Gastrocnemius medialis (tissue), 4 donors: ENCODE measurements around the gene TAX1BP1. TPM values are rescaled to one million over a fixed set of nuclear protein-coding genes. Genes with fewer than 3 reads are reported as not detected.

Experiments
- ATAC-seq, 2 donors: fragments of 150-250 bp; one replicate each; pipeline ENCODE4 v1.9.1; 2016
- DNase-seq, 2 donors: peaks; one replicate each; pipeline ENCODE4 v3.0.0-alpha.2; 2019
- H3K27ac ChIP-seq, 4 donors: fragments of 200-600 bp; sonication (generic); 1 replicate in 1 of 4; 2 replicates in 3 of 4; pipeline ENCODE4 v1.5.1; 2016 to 2018; ENCODE audit warnings: mild to moderate bottlenecking in 2 of 4, moderate library complexity in 1 of 4
- H3K27me3 ChIP-seq, 3 donors: fragments of 200-600 bp; sonication (generic) in 2 of 3; 1 replicate in 1 of 3; 2 replicates in 2 of 3; pipeline versions ENCODE4 v1.5.1 to v1.6.0; 2016 to 2019; ENCODE audit warnings: mild to moderate bottlenecking in 1 of 3, moderate library complexity in 1 of 3
- H3K36me3 ChIP-seq, 2 donors: fragments of 200-600 bp; sonication (generic) in 1 of 2; one replicate each; pipeline ENCODE4 v1.5.1; 2017 to 2018
- H3K4me1 ChIP-seq, 2 donors: fragments of 200-600 bp; sonication (generic) in 1 of 2; one replicate each; pipeline ENCODE4 v1.5.1; 2016 to 2017; ENCODE audit warnings: mild to moderate bottlenecking in 2 of 2
- H3K4me3 ChIP-seq, 4 donors: fragments of 200-600 bp; sonication (generic) in 3 of 4; 1 replicate in 1 of 4; 2 replicates in 3 of 4; pipeline ENCODE4 v1.5.1; 2016 to 2019; ENCODE audit warnings: mild to moderate bottlenecking in 2 of 4
- H3K9me3 ChIP-seq, 3 donors: fragments of 200-600 bp; sonication (generic) in 2 of 3; 1 replicate in 1 of 3; 2 replicates in 2 of 3; pipeline ENCODE4 v1.5.1; 2016 to 2019
- POLR2A ChIP-seq, 2 donors: fragments of 450-650 bp; IDR thresholded peaks; one replicate each; pipeline ENCODE4 v1.6.1; 2017; ENCODE audit warnings: antibody characterized with exemption in 2 of 2, mild to moderate bottlenecking in 2 of 2, moderate library complexity in 2 of 2
- in situ Hi-C, 4 donors: fragments of 200-750 bp; cut with MboI; loops; one replicate each; pipeline versions ENCODE4 v1.15.0 to v1.8.0; 2017; ENCODE audit warnings: low sequenced_read_pairs in 4 of 4
- intact Hi-C: fragments of 100-400 bp; cut with DNase I; formaldehyde crosslinking; loops from one replicate; pipeline ENCODE4 v1.15.1; 2023; ENCODE audit warnings: low total_unique reads
- total RNA-seq, 4 donors: library from RNA; depleted of rRNA; stranded (reverse); fragments of >200 nt; gene quantifications; one replicate each; pipeline versions ENCODE4 v1.1.0 to v1.2.3, GENCODE V29; 2016
- TF ChIP-seq, protein P1 (sequence below), 5 experiments: fragments of 450-650 bp in 3 of 5; fragments of 200-600 bp in 2 of 5; sonication (generic) in 2 of 5; IDR thresholded peaks in 4 of 5; conservative IDR thresholded peaks in 1 of 5; 1 replicate in 4 of 5; 2 replicates in 1 of 5; pipeline ENCODE4 v1.5.1; 2016 to 2019; ENCODE audit warnings: antibody characterized with exemption in 5 of 5, mild to moderate bottlenecking in 3 of 5, moderate library complexity in 3 of 5

The TAX1BP1 gene
- total RNA-seq, 4 donors from 2014 or later: 110 to 136 (median 113) TPM

DNA sequence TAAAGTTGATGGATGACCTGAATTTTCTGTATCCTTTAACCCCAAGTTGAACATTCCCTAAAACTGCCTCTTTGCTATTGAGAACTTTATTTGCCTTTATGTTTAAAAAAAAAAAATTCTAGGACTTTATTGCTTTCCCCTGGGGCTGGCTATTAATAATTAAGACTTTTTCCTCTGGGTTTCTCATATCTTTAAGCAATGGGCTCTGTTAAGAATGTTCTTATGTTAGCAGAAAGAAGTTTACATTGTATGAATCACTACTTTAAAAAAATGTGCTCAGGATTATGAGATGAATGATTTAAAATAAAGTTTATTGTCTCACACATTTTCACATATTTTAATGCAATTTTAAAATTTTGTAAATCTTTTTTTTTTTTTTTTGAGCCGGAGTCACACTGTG lies 19.5 kb downstream of the TAX1BP1 start:
- H3K4me3 ChIP-seq: no peak overlapping the region
- TF ChIP-seq POLR2A (IDR thresholded peaks at IDR 0.05): no peak
- TF ChIP-seq, protein P1, sequence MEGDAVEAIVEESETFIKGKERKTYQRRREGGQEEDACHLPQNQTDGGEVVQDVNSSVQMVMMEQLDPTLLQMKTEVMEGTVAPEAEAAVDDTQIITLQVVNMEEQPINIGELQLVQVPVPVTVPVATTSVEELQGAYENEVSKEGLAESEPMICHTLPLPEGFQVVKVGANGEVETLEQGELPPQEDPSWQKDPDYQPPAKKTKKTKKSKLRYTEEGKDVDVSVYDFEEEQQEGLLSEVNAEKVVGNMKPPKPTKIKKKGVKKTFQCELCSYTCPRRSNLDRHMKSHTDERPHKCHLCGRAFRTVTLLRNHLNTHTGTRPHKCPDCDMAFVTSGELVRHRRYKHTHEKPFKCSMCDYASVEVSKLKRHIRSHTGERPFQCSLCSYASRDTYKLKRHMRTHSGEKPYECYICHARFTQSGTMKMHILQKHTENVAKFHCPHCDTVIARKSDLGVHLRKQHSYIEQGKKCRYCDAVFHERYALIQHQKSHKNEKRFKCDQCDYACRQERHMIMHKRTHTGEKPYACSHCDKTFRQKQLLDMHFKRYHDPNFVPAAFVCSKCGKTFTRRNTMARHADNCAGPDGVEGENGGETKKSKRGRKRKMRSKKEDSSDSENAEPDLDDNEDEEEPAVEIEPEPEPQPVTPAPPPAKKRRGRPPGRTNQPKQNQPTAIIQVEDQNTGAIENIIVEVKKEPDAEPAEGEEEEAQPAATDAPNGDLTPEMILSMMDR (IDR thresholded peaks at IDR 0.05 in 4 of 5, conservative IDR thresholded peaks at IDR 0.05 in 1 of 5): no peak
- no peak overlapping the region for H3K27ac ChIP-seq
- no peak for DNase-seq
- ATAC-seq: no peak
- peaks cover 0 to 16% of the 10 kb centered on the region in 2 donors for H3K4me1 ChIP-seq
- intact Hi-C loops (no loop called here), in situ Hi-C loops (no loop called here)
- H3K36me3 ChIP-seq: peaks cover 0 to 13% of the 10 kb centered on the region in 2 donors
- H3K9me3 ChIP-seq: no peaks in the 10 kb centered on the region
- H3K27me3 ChIP-seq: no peaks in the 10 kb centered on the region

DNA sequence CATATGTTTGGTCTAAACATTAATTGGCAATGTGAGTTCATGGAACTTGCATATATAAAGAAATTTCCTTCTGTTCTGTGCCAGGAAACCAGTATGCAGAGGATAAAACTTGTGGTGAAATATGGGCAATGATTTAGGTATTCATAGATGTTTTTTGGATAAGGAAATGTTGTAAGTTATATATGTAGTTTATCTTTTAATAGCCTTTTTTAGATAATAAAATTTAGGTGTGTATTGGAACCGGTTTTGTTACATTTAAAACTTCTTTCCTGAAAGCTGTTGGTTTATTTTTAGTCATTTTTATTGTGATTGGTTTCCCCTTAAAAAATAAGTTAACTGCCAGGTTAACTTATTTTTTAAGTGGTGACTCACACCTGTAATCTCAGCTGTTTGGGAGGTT lies 22.1 kb downstream of the TAX1BP1 start:
- intact Hi-C loops: no loop called here
- in situ Hi-C loops: no loop called here
- Histone ChIP-seq H3K36me3 (peaks cover 0 to 13% of the 10 kb centered on the region in 2 donors), H3K9me3 (no peaks in the 10 kb centered on the region), H3K27me3 (no peaks in the 10 kb centered on the region), H3K27ac (no peak overlapping the region), H3K4me3 (no peak overlapping the region), H3K4me1 (peaks cover 7 to 21% of the 10 kb centered on the region in 2 donors)
- TF ChIP-seq, protein P1 (IDR thresholded peaks at IDR 0.05 in 4 of 5, conservative IDR thresholded peaks at IDR 0.05 in 1 of 5): no peak
- TF ChIP-seq POLR2A (IDR thresholded peaks at IDR 0.05): no peak
- ATAC-seq (no peak), DNase-seq (no peak)

DNA sequence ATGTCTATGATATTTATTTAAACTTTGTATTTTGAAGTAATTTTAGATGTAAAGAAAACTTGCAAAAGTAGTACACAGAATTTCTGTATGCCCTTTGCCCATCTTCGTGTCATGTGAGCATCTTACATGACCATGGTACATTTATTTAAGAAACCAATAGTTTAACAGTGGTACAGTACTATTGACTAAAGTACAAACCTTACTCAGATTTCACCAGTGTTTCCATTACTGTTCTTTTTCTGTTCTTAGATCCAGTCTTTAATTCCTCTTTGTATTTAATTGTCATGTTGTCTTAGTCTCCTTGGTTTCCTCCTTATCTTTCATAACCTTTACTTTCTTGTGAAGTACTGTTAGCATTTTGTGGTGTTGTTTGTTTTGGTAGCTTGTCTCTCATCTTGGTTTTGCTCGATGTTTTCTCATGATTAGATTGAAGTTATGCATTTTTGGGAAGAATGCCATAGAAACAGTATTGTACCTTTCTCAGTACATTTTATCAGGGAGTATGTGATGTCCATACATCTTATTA lies 24.1 kb downstream of the TAX1BP1 start:
- intact Hi-C loops: no loop called here
- no peak overlapping the region for H3K27ac ChIP-seq
- TF ChIP-seq POLR2A (IDR thresholded peaks at IDR 0.05): no peak
- TF ChIP-seq, protein P1 (IDR thresholded peaks at IDR 0.05 in 4 of 5, conservative IDR thresholded peaks at IDR 0.05 in 1 of 5): no peak
- H3K27me3 ChIP-seq: no peaks in the 10 kb centered on the region
- in situ Hi-C loops: no loop called here
- no peaks in the 10 kb centered on the region for H3K9me3 ChIP-seq
- H3K36me3 ChIP-seq: no peaks in the 10 kb centered on the region
- no peak overlapping the region for H3K4me3 ChIP-seq
- no peak for ATAC-seq
- no peak for DNase-seq
- peaks cover 8 to 24% of the 10 kb centered on the region in 2 donors for H3K4me1 ChIP-seq

DNA sequence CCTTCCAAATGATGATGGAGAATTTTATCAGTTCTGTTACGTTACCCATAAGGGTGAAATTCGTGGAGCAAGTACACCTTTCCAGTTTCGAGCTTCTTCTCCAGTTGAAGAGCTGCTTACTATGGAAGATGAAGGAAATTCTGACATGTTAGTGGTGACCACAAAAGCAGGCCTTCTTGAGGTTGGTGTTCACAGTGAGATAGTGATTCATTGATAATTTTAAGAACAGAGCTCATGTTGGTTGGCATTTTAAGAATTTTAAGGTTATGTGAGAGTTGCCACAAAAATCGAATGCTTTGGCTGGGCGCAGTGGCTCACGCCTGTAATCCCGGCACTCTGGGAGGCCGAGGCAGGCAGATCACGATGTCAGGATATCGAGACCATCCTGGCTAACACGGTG lies 25.9 kb downstream of the TAX1BP1 start:
- intact Hi-C loops (no loop called here), in situ Hi-C loops (no loop called here)
- no peak for TF ChIP-seq POLR2A (IDR thresholded peaks at IDR 0.05)
- TF ChIP-seq, protein P1 (IDR thresholded peaks at IDR 0.05 in 4 of 5, conservative IDR thresholded peaks at IDR 0.05 in 1 of 5): no peak

DNA sequence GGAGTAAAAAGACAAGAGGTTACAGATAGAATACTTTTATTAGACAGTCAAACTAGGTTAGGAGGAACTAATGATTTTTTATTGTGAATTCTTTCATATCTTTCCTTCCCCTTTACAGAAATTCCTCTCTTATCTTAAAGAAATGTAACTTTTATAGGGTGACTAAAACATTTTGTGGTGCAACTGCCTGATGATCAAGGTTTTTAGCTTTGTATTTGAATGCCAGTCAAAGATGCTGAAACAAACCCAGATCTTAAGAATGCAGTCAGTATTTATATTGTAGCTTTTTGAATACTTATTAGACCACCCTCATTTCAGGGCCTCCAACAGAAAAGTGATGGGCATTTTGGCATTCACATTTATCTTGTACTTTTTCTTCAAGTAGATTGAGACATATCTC lies 27.4 kb downstream of the TAX1BP1 start:
- Histone ChIP-seq H3K27me3 (no peaks in the 10 kb centered on the region), H3K36me3 (peaks cover 0 to 4% of the 10 kb centered on the region in 2 donors), H3K27ac (no peak overlapping the region), H3K4me1 (peaks cover 8 to 18% of the 10 kb centered on the region in 2 donors), H3K9me3 (no peaks in the 10 kb centered on the region), H3K4me3 (no peak overlapping the region)
- DNase-seq: no peak
- intact Hi-C loops (no loop called here), in situ Hi-C loops (no loop called here)
- no peak for ATAC-seq
- TF ChIP-seq, protein P1 (IDR thresholded peaks at IDR 0.05 in 4 of 5, conservative IDR thresholded peaks at IDR 0.05 in 1 of 5): no peak
- TF ChIP-seq POLR2A (IDR thresholded peaks at IDR 0.05): no peak

More for the DNA sequence above, 25.9 kb downstream of the TAX1BP1 start:
- no peak for ATAC-seq
- Histone ChIP-seq H3K36me3 (peaks cover 0 to 4% of the 10 kb centered on the region in 2 donors), H3K9me3 (no peaks in the 10 kb centered on the region), H3K4me1 (peaks cover 8 to 24% of the 10 kb centered on the region in 2 donors), H3K27ac (no peak overlapping the region), H3K4me3 (no peak overlapping the region), H3K27me3 (no peaks in the 10 kb centered on the region)
- DNase-seq: no peak
